HEK293T (cell line): ENCODE measurements around the gene KRTAP10-9.

Experiments used
- BHLHE40 ChIP-seq: fragments of 450-650 bp; IDR thresholded peaks from 2 replicates; pipeline ENCODE4 v1.6.1; 2016; ENCODE audit warnings: mild to moderate bottlenecking, moderate library complexity, borderline replicate concordance
- ELF4 ChIP-seq: fragments of 450-650 bp; IDR thresholded peaks from 2 replicates; pipeline ENCODE4 v1.6.1; 2017; ENCODE audit warnings: antibody characterized with exemption
- NFRKB ChIP-seq: fragments of 450-650 bp; IDR thresholded peaks from 2 replicates; pipeline ENCODE4 v1.6.1; 2016; ENCODE audit warnings: mild to moderate bottlenecking, moderate library complexity
- SP1 ChIP-seq: fragments of 450-650 bp; IDR thresholded peaks from 2 replicates; pipeline ENCODE4 v1.6.1; 2017
- TARDBP ChIP-seq: fragments of 450-650 bp; IDR thresholded peaks from 2 replicates; pipeline ENCODE4 v1.6.1; 2016
- TF ChIP-seq, protein P1 (sequence below): fragments of 450-650 bp; IDR thresholded peaks from 2 replicates; pipeline ENCODE4 v1.6.1; 2016

DNA sequence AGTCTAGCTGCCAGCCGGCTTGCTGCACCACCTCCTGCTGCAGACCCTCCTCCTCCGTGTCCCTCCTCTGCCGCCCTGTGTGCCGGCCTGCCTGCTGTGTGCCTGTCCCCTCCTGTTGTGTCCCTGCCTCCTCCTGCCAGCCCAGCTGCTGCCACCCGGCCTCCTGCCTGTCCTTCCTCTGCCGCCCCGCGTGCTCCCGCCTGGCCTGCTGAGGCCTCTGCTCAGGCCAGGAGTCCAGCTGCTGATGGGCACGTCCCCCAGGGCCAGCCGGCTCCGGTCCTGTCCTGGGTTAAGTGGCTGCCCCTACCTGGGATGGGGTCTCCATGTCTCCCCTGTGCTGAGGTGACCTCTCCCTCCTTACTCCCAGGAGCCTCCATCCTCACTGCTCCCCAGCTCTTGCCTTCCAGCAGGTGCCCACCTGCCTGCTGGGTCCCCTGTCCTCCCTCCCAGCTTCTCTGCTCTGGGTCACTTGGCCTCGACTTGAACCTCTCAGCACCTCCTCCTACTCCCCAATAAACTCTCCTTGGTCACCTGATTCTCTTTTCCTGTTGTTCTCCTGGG, 14.1 kb upstream of the KRTAP10-9 start:
- TF ChIP-seq TARDBP (no peak), ELF4 (no peak), SP1 (no peak), NFRKB (no peak), BHLHE40 (no peak)
- TF ChIP-seq, protein P1, sequence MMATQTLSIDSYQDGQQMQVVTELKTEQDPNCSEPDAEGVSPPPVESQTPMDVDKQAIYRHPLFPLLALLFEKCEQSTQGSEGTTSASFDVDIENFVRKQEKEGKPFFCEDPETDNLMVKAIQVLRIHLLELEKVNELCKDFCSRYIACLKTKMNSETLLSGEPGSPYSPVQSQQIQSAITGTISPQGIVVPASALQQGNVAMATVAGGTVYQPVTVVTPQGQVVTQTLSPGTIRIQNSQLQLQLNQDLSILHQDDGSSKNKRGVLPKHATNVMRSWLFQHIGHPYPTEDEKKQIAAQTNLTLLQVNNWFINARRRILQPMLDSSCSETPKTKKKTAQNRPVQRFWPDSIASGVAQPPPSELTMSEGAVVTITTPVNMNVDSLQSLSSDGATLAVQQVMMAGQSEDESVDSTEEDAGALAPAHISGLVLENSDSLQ: no peak
